A673 (cell line): Measurements from ENCODE around the gene MBD3L5. TPM values are rescaled to one million over a fixed set of nuclear protein-coding genes. Genes with fewer than 3 reads are reported as not detected.
"Not testable (repeated sequence)": the region's sequence is repeated elsewhere in the genome, so short reads cannot be mapped to it uniquely, and the experiment has no call there.

Source experiments
- BruUV-seq: library from RNA; stranded (reverse); fragments of 400-500 nt; replicated peaks from 2 replicates; lab custom pipeline; 2021; lab: Mats Ljungman, UMichigan
- CTCF ChIA-PET: fragments of 300-600 bp; sonication (Branson Sonifier 250); formaldehyde crosslinking; loops from one replicate; lab custom pipeline; 2022; ENCODE audit warnings: antibody characterized with exemption; lab: Charles Lee
- POLR2A ChIA-PET: fragments of 300-600 bp; sonication (Branson Sonifier 250); formaldehyde crosslinking; loops from one replicate; lab custom pipeline; 2022; ENCODE audit warnings: antibody characterized with exemption; ENCODE audit not compliant: low non-redundant PET; lab: Charles Lee
- DNase-seq: peaks from one replicate; pipeline ENCODE4 v3.0.0-alpha.2; 2015; ENCODE audit warnings: low spot score
- H3K27ac ChIP-seq: fragments of 200-600 bp; sonication (generic); 2 replicates; pipeline ENCODE4 v1.5.1; 2016; ENCODE audit warnings: mixed run types, low read depth, mild to moderate bottlenecking, mixed read lengths, antibody characterized with exemption, low read length; ENCODE audit not compliant: poor library complexity, severe bottlenecking
- H3K27me3 ChIP-seq: fragments of 200-600 bp; sonication (generic); replicated peaks from 2 replicates; pipeline ENCODE4 v1.6.1; 2017; ENCODE audit warnings: mixed run types, low read depth, mild to moderate bottlenecking, mixed read lengths, antibody characterized with exemption, low read length; ENCODE audit not compliant: insufficient read depth, poor library complexity
- H3K36me3 ChIP-seq: fragments of 200-600 bp; sonication (generic); 2 replicates; pipeline ENCODE4 v1.6.1; 2016; ENCODE audit warnings: mixed run types, mild to moderate bottlenecking, mixed read lengths, antibody characterized with exemption, low read length; ENCODE audit not compliant: insufficient read depth, poor library complexity, severe bottlenecking
- H3K4me1 ChIP-seq: fragments of 200-600 bp; sonication (generic); 2 replicates; pipeline ENCODE4 v1.6.1; 2017; ENCODE audit warnings: mixed run types, mild to moderate bottlenecking, mixed read lengths, antibody characterized with exemption, low read length; ENCODE audit not compliant: insufficient read depth, poor library complexity, severe bottlenecking
- H3K4me3 ChIP-seq: fragments of 200-600 bp; sonication (generic); 2 replicates; pipeline ENCODE4 v1.5.1; 2016; ENCODE audit warnings: low read depth, mixed run types, mild to moderate bottlenecking, mixed read lengths, low read length; ENCODE audit not compliant: poor library complexity, severe bottlenecking
- H3K9me3 ChIP-seq: fragments of 200-600 bp; sonication (generic); 2 replicates; pipeline ENCODE4 v1.6.1; 2016; ENCODE audit warnings: mixed run types, low read depth, mild to moderate bottlenecking, mixed read lengths, antibody characterized with exemption, low read length; ENCODE audit not compliant: poor library complexity, severe bottlenecking
- CTCF ChIP-seq: fragments of 300-800, 200-600 bp; sonication (generic); conservative IDR thresholded peaks from 2 replicates; pipeline ENCODE4 v1.5.1; 2017; ENCODE audit warnings: low read depth, mild to moderate bottlenecking, antibody characterized with exemption, low read length, moderate library complexity, mixed read lengths
- EZH2 ChIP-seq: fragments of 200-600 bp; sonication (generic); IDR thresholded peaks from 2 replicates; pipeline ENCODE4 v1.6.1; 2017; ENCODE audit warnings: borderline replicate concordance, low read depth, mild to moderate bottlenecking, mixed read lengths, antibody characterized with exemption, low read length; ENCODE audit not compliant: poor library complexity, severe bottlenecking
- intact Hi-C: fragments of 100-400 bp; cut with micrococcal nuclease; formaldehyde crosslinking; loops from one replicate; pipeline ENCODE4 v1.10.0; 2022; ENCODE audit not compliant: unreplicated experiment
- total RNA-seq: library from RNA; stranded (reverse); gene quantifications from 2 replicates; pipeline ENCODE4 v1.2.3, GENCODE V29; 2021

MBD3L5 gene
- total RNA-seq, 1 experiment from 2014 or later: 0.47 TPM

GRCh38 chr19:7063764-7064418 lies 33.5 kb downstream of the MBD3L5 start:
- no TSS peak for BruUV-seq
- POLR2A ChIA-PET: no interaction called here
- H3K27me3 ChIP-seq: no peaks in the 10 kb centered on the region
- no peak overlapping the region for H3K27ac ChIP-seq
- H3K9me3 ChIP-seq: no peaks in the 10 kb centered on the region
- no peak for DNase-seq
- intact Hi-C loops: no loop called here
- CTCF ChIA-PET: no interaction called here
- H3K4me1 ChIP-seq: no peaks in the 10 kb centered on the region
- TF ChIP-seq EZH2: no peak
- TF ChIP-seq CTCF: no peak
- H3K36me3 ChIP-seq: no peaks in the 10 kb centered on the region
- H3K4me3 ChIP-seq: no peak overlapping the region

GRCh38 chr19:7067122-7067521 lies 36.7 kb downstream of the MBD3L5 start:
- intact Hi-C loops, H3K27me3 ChIP-seq, H3K27ac ChIP-seq, H3K36me3 ChIP-seq, H3K4me3 ChIP-seq, BruUV-seq, CTCF ChIA-PET, H3K9me3 ChIP-seq, POLR2A ChIA-PET, H3K4me1 ChIP-seq: not testable (repeated sequence)
- peak; percentile 43 for DNase-seq
- peak; percentile 41 for TF ChIP-seq CTCF

- intact Hi-C loops: no loop called here
- Histone ChIP-seq H3K4me3 (no peak overlapping the region), H3K9me3 (no peaks in the 10 kb centered on the region), H3K27ac (no peak overlapping the region), H3K27me3 (no peaks in the 10 kb centered on the region), H3K36me3 (peaks cover 14% of the 10 kb centered on the region), H3K4me1 (no peaks in the 10 kb centered on the region)
- TF ChIP-seq EZH2: no peak
- TF ChIP-seq CTCF: no peak
- no peak for DNase-seq
- ChIA-PET POLR2A (no interaction called here), CTCF (no interaction called here)
- BruUV-seq: no TSS peak
Measured at GRCh38 chr19:7067716-7068115, 37.3 kb downstream of the MBD3L5 start.
